Stimulated activated CD4-positive, alpha-beta T cell treated with anti-CD3 and anti-CD28 coated beads, Interleukin-2, amount 100 ng/mL, for 4 hours (primary cell): ENCODE measurements around the gene LRRTM4.

Source experiments
- DNase-seq: peaks from one replicate; pipeline ENCODE4 v3.0.0-alpha.2; 2020; ENCODE audit warnings: low read depth

The LRRTM4 gene

GRCh38 chr2:77470096-77470495, 52.1 kb downstream of the LRRTM4 start:
- DNase-seq: no peak

- DNase-seq: no peak
These were observed 53.1 kb downstream of the LRRTM4 start for GRCh38 chr2:77469106-77469505.

- no peak for DNase-seq
These were observed 62.3 kb downstream of the LRRTM4 start for GRCh38 chr2:77459840-77460239.

GRCh38 chr2:77458216-77458615, 64.0 kb downstream of the LRRTM4 start:
- DNase-seq: no peak

- no peak for DNase-seq
These were observed 64.5 kb downstream of the LRRTM4 start for GRCh38 chr2:77457665-77458064.

GRCh38 chr2:77443076-77443475, 79.1 kb downstream of the LRRTM4 start:
- DNase-seq: no peak

GRCh38 chr2:77434880-77435279, 87.3 kb downstream of the LRRTM4 start:
- DNase-seq: no peak

- no peak for DNase-seq
These were observed 93.2 kb downstream of the LRRTM4 start for GRCh38 chr2:77428946-77429345.

- DNase-seq: no peak
These were observed 100.2 kb downstream of the LRRTM4 start for GRCh38 chr2:77421971-77422370.

- no peak for DNase-seq
These were observed 103.6 kb downstream of the LRRTM4 start for GRCh38 chr2:77418537-77418936.

- no peak for DNase-seq
These were observed 118.0 kb downstream of the LRRTM4 start for GRCh38 chr2:77404189-77404588.

GRCh38 chr2:77398970-77399600, 123.1 kb downstream of the LRRTM4 start:
- DNase-seq: no peak

GRCh38 chr2:77397763-77398162, 124.4 kb downstream of the LRRTM4 start:
- DNase-seq: no peak

GRCh38 chr2:77395011-77395410, 127.2 kb downstream of the LRRTM4 start:
- no peak for DNase-seq

GRCh38 chr2:77391119-77391518, 131.1 kb downstream of the LRRTM4 start:
- DNase-seq: no peak

GRCh38 chr2:77387324-77387723, 134.9 kb downstream of the LRRTM4 start:
- DNase-seq: no peak

GRCh38 chr2:77372636-77373035, 149.5 kb downstream of the LRRTM4 start:
- DNase-seq: no peak

GRCh38 chr2:77370511-77370910, 151.7 kb downstream of the LRRTM4 start:
- DNase-seq: no peak

GRCh38 chr2:77363277-77363676, 158.9 kb downstream of the LRRTM4 start:
- no peak for DNase-seq

- DNase-seq: no peak
These were observed 173.4 kb downstream of the LRRTM4 start for GRCh38 chr2:77348821-77349220.

- DNase-seq: no peak
These were observed 186.2 kb downstream of the LRRTM4 start for GRCh38 chr2:77336013-77336412.

- DNase-seq: no peak
These were observed 193.8 kb downstream of the LRRTM4 start for GRCh38 chr2:77328134-77328931.

- no peak for DNase-seq
These were observed 196.8 kb downstream of the LRRTM4 start for GRCh38 chr2:77325395-77325794.

GRCh38 chr2:77322431-77322830, 199.7 kb downstream of the LRRTM4 start:
- DNase-seq: no peak
